GM21528 (cell line): ENCODE measurements around the gene RAB10.
"Not testable (repeated sequence)": the region's sequence is repeated elsewhere in the genome, so short reads cannot be mapped to it uniquely, and the experiment has no call there.

Source experiments
- ATAC-seq: cut with Tn5 transposase; IDR thresholded peaks from one replicate; pipeline ENCODE4 v1.9.1; 2021; ENCODE audit warnings: mild to moderate bottlenecking, moderate library complexity; ENCODE audit not compliant: unreplicated experiment, low FRiP score

RAB10 gene

GRCh38 chr2:26033818-26034636 is at the start of gene RAB10:
Gene RAB10, plus strand, starts transcription at chr2:26034084. Its CDS starts 525 bp downstream, at chr2:26034609.
- ATAC-seq = peak; percentile 90

GRCh38 chr2:25988134-25988533 is 45.8 kb upstream of the RAB10 start:
- ATAC-seq = no peak

GRCh38 chr2:25989154-25989553 is 44.7 kb upstream of the RAB10 start:
- ATAC-seq = no peak

GRCh38 chr2:25991965-25992364 is 41.9 kb upstream of the RAB10 start:
- no peak for ATAC-seq

DNA sequence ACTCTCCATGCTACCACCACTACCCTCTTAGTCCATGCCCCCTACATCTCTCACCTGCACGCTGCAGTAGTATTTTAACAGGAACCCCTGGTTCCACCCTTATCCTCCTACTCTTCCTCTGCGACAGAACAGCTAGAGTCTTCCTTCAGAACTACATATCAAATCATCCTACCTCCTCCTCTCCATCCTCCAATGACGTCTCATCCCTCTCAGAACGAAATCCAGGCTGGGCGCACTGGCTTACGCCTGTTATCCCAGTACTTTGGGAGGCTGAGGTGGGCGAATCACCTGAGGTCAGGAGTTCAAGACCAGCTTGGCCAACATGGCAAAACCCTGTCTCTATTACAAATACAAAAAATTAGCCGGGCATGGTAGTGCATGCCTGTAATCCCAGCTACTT is 41.3 kb upstream of the RAB10 start:
- no peak for ATAC-seq

GRCh38 chr2:25993049-25993448 is 40.8 kb upstream of the RAB10 start:
- ATAC-seq = no peak

DNA sequence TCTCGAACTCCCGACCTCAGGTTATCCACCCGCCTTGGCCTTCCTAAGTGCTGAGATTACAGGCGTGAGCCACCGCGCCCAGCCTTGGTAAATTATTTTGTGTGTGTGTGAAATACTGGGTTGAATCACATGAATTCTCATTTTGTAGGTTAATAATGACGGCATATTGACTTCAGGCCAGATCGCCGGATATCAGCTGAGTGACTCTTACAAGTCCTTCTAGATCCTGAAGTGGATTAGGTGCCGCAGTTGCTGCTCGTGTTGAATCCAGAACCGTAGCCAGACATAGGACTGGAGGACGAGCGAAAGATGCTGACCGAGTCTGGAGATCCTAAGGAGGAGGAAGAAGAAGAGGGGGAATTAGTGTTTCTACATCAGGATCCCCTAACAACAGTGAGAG is 39.4 kb upstream of the RAB10 start:
- ATAC-seq = no peak

- no peak for ATAC-seq
These were observed 37.0 kb upstream of the RAB10 start for GRCh38 chr2:25996844-25997243.

DNA sequence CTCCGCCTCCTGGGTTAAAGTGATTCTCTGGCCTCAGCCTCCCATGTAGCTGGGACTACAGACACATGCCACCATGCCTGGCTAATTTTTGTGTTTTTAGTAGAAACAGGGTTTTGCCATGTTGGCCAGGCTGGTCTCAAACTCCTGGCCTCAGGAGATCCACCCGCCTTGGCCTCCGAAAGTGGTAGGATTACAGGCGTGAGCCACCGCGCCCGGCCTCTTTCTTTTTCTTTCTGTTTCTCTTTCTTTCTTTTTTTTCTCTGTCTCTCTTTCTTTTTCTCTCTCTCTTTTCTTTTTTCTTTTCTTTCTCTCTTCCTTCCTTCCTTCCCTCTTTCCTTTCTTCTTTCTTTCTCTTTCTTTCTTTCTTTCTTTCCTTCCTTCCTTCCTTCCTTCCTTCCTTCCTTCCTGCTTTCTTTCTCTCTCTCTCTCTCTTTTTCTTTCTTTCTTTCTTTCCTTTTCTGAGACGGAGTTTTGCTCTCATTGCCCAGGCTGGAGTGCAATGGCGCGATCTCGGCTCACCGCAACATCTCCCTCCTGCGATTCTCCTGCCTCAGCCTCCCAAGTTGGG is 35.0 kb upstream of the RAB10 start:
- ATAC-seq = not testable (repeated sequence)

DNA sequence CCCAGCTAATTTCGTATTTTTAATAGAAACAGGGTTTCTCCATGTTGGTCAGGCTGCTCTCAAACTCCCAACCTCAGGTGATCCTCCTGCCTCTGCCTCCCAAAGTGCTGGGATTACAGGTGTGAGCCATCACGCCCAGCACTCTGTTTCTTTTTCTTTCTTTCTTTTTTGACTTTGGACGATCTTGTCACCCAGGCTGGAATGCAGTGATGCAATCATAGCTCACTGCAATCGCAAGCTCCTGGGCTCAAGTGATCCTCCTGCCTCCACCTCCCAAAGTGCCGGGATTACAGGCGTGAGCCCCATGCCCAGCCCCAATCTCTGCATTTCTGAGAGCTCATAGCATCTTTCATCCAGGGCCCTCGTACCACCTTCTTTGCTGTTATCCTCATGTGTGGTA is 34.5 kb upstream of the RAB10 start:
- ATAC-seq = not testable (repeated sequence)

- ATAC-seq = no peak
These were observed 33.3 kb upstream of the RAB10 start for GRCh38 chr2:26000561-26001082.

GRCh38 chr2:26001743-26002351 is 32.0 kb upstream of the RAB10 start:
- ATAC-seq = no peak

DNA sequence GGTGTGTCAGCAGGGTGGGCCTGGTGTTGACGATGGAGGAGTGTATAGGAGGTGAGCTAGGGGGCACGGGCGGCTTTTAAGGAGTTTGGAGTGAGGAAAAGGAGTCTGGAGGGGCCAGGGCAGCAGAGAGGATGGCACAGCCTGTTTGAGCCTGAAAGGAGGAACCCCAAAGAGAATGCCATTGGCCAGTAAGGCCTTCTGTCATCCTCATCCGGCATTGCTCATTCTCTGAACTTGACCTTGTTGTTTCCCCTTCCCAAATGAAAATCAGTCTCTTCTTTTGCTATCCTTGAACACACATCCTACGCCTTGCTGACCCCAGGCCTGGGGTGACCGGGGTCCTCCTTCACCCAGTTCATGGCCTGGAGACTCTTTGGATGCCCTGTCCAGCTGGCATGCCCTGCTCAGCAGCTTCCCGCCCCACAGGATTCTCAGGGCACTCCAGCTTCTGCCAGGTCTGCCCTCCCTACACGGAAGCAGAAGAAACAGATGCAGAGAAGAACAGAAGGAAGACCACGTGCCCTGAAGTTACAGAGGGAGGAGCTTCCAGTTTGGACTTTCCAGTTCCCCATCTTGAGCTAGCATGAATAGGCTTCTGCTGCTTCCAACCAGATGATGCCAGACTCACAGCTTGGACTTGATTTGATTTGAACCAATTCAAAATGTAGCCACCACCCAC is 31.1 kb upstream of the RAB10 start:
- ATAC-seq = no peak

DNA sequence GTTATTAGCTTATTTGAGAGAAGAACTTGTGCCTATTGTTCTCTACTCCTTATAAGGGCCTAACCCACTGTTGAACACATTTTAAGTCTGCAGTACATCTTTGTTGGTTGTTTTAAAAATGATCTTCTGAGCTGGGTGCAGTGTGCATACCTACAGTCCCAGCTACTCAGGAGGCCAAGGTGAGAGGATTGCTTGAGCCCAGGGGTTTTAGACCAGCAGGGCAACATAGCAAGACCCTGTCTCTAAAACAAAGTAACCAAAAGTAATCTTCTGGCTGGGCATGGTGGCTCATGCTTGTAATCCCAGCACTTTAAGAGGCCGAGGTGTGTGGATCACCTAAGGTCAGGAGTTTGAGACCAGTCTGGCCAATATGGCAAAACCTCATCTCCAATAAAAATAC is 25.8 kb upstream of the RAB10 start:
- no peak for ATAC-seq

- ATAC-seq = no peak
These were observed 24.9 kb upstream of the RAB10 start for GRCh38 chr2:26008851-26009566.

- no peak for ATAC-seq
These were observed 24.3 kb upstream of the RAB10 start for GRCh38 chr2:26009567-26009963.

GRCh38 chr2:26010943-26011342 is 22.9 kb upstream of the RAB10 start:
- ATAC-seq = no peak

DNA sequence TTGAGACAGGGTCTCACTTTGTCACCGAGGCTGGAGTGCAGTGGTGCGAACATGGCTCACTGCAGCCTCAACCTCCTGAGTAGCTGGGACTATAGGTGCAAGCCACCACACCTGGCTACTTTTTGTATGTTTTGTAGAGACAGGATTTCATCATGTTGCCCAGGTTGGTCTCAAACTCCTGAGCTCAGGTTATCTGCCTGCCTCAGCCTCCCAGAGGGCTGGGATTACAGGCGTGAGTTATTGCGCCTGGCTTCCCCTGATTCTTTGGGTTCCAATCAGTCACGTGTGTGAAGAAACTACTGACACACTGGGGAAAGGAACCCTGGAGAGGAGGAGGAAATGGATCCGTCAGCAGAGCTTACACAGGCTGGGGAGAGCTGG is 22.3 kb upstream of the RAB10 start:
- ATAC-seq = no peak

DNA sequence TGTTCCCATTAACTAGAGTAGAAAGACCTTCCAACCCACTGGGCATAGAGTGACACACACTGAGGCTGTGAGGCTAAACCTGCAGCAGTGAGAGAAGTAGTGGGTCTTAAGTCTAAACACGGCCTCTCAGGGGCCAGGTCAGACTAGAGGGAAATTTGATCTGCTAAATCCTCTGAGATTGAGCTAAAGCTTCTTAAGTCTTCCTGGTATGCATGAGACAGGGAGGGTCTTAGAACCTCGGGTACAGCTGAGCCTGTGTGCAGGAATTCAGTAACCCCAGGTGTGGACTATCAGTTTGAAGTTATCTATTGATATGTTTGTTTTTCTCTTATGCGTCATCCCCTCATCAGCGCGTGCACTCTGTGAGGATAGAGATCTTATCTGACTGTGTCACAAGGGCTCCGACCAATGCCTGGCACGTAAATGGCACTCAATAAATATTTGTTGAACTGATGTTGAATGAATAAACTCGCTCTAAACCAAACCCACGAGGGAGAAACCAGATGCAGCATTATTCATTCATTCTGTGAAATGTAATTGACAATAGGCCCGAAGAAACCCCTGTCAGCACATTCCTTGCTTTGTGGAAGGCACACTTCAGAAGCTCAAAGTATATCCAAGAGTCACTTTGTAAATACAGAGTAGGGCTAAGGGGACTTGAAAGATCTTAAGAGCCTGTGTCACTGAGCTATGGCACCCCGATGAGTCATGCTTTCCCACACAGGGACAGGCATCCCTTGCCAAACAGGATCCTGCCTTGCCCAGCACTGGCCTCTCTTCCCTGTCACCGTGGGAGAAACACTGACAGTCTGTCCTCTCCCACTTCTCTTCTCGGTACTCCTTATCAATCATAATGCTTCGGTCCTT is 21.7 kb upstream of the RAB10 start:
- ATAC-seq = no peak
